Osteoblast (primary cell): ENCODE data around the gene ARHGAP8. TPM values are rescaled to one million over a fixed set of nuclear protein-coding genes. Genes with fewer than 3 reads are reported as not detected.
A peak's percentile ranks its signal among the peaks of the same experiment; 100 is the strongest.

Source experiments
- DNase-seq: peaks from one replicate; pipeline ENCODE4 v3.0.0; 2011; ENCODE audit warnings: low spot score, mixed read lengths; ENCODE audit not compliant: insufficient read length; ENCODE audit errors: missing footprints
- H2AFZ ChIP-seq: 2 replicates; pipeline ENCODE4 v1.6.0; 2011; ENCODE audit warnings: mild to moderate bottlenecking, low read length
- H3K27ac ChIP-seq: 2 replicates; pipeline ENCODE4 v1.5.1; 2011; ENCODE audit warnings: mild to moderate bottlenecking, low read depth, low read length, moderate library complexity
- H3K27me3 ChIP-seq: 2 replicates; pipeline ENCODE4 v1.6.0; 2012; ENCODE audit warnings: mild to moderate bottlenecking, control low read depth, inconsistent platforms, low read length, moderate library complexity; ENCODE audit not compliant: insufficient read depth
- H3K36me3 ChIP-seq: 2 replicates; pipeline ENCODE4 v1.5.1; 2011; ENCODE audit warnings: mild to moderate bottlenecking, low read length, control low read depth, moderate library complexity; ENCODE audit not compliant: insufficient read depth
- H3K4me1 ChIP-seq: 2 replicates; pipeline ENCODE4 v1.5.1; 2011; ENCODE audit warnings: mild to moderate bottlenecking, low read length, control low read depth, moderate library complexity; ENCODE audit not compliant: insufficient read depth
- H3K4me2 ChIP-seq: 2 replicates; pipeline ENCODE4 v1.6.0; 2011; ENCODE audit warnings: mild to moderate bottlenecking, low read length; ENCODE audit not compliant: insufficient read depth
- H3K4me3 ChIP-seq: fragments of 200-600 bp; sonication (generic); 3 replicates; pipeline ENCODE4 v1.5.1; 2012; ENCODE audit warnings: mild to moderate bottlenecking, low read length, inconsistent platforms; ENCODE audit not compliant: insufficient read depth
- H3K79me2 ChIP-seq: 2 replicates; pipeline ENCODE4 v1.6.0; 2012; ENCODE audit warnings: mild to moderate bottlenecking, low read length, control low read depth, inconsistent platforms; ENCODE audit not compliant: insufficient read depth
- H3K9me3 ChIP-seq: 2 replicates; pipeline ENCODE4 v1.5.1; 2011; ENCODE audit warnings: low read depth, low read length, control low read depth
- H4K20me1 ChIP-seq: 2 replicates; pipeline ENCODE4 v1.6.0; 2012; ENCODE audit warnings: mild to moderate bottlenecking, low read length, control low read depth; ENCODE audit not compliant: insufficient read depth
- CTCF ChIP-seq: IDR thresholded peaks from 2 replicates; pipeline ENCODE4 v1.5.1; 2011; ENCODE audit warnings: mild to moderate bottlenecking, low read depth, low read length, moderate library complexity; ENCODE audit errors: extremely low read depth
- total RNA-seq: library from RNA; depleted of rRNA; stranded (reverse); fragments of >200 nt; gene quantifications from 2 replicates; pipeline ENCODE4 v1.2.3, GENCODE V29; 2012

ARHGAP8 gene
- total RNA-seq, 1 donor = 0.36 TPM

- Histone ChIP-seq H3K4me3 (no peak overlapping the region), H3K4me2 (no peak overlapping the region), H3K79me2 (peaks cover 8% of the 10 kb centered on the region), H2AFZ (no peak overlapping the region), H4K20me1 (peaks cover 23% of the 10 kb centered on the region), H3K27ac (no peak overlapping the region), H3K4me1 (peaks cover 4% of the 10 kb centered on the region), H3K36me3 (no peaks in the 10 kb centered on the region), H3K27me3 (no peaks in the 10 kb centered on the region), H3K9me3 (no peaks in the 10 kb centered on the region)
- TF ChIP-seq CTCF = no peak
- peak; percentile 65 for DNase-seq
Measured at GRCh38 chr22:44712962-44713361, 39.4 kb upstream of the ARHGAP8 start.

DNA sequence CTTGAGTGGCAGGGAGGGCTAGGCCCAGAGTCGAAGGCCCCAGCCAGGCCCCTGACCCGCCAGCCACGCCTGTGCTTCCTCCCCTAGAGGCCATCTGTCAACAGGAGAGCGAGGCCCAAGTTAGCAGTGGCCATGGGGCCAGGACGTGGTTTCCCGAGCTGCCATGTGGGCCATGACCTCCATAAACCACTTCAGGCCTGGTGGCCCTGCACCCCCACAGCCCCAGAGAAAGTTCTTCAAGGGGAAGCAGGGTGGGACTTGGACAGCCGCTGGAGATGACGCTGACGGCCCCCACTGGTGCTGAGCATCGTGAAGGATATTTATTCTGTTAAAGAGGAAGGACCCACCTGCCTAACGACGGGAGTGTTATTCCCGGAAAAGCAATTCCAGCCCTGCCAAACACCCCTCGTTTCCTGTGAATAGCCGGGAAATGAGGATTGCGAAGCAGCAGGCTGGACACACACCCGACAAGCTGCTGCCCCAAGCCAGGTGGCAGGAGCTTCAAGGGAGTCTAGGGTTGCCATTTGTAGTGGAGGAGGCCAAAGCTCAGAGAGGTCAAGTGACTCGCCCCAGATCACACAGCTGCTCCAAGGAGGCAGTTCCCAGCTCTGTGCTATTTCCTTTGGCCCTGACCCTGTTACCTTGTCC, 37.5 kb upstream of the ARHGAP8 start:
- H3K79me2 ChIP-seq = peaks cover 3% of the 10 kb centered on the region
- no peak for TF ChIP-seq CTCF
- H4K20me1 ChIP-seq = peaks cover 18% of the 10 kb centered on the region
- no peak overlapping the region for H2AFZ ChIP-seq
- H3K9me3 ChIP-seq = no peaks in the 10 kb centered on the region
- peak; percentile 46 for DNase-seq
- no peaks in the 10 kb centered on the region for H3K4me1 ChIP-seq
- no peaks in the 10 kb centered on the region for H3K27me3 ChIP-seq
- no peak overlapping the region for H3K27ac ChIP-seq
- no peak overlapping the region for H3K4me2 ChIP-seq
- H3K36me3 ChIP-seq = no peaks in the 10 kb centered on the region
- no peak overlapping the region for H3K4me3 ChIP-seq

- Histone ChIP-seq H3K4me2 (no peak overlapping the region), H4K20me1 (peaks cover 5% of the 10 kb centered on the region), H3K27ac (no peak overlapping the region), H2AFZ (no peak overlapping the region), H3K4me3 (no peak overlapping the region), H3K4me1 (no peaks in the 10 kb centered on the region), H3K79me2 (no peaks in the 10 kb centered on the region), H3K36me3 (no peaks in the 10 kb centered on the region), H3K27me3 (no peaks in the 10 kb centered on the region), H3K9me3 (no peaks in the 10 kb centered on the region)
- DNase-seq = peak; percentile 35
- no peak for TF ChIP-seq CTCF
Measured at GRCh38 chr22:44718418-44718817, 34.0 kb upstream of the ARHGAP8 start.

- no peaks in the 10 kb centered on the region for H3K36me3 ChIP-seq
- no peaks in the 10 kb centered on the region for H3K27me3 ChIP-seq
- H3K4me3 ChIP-seq = no peak overlapping the region
- H3K9me3 ChIP-seq = no peaks in the 10 kb centered on the region
- no peak for TF ChIP-seq CTCF
- DNase-seq = peak; percentile 18
- no peak overlapping the region for H3K27ac ChIP-seq
- H4K20me1 ChIP-seq = peaks cover 5% of the 10 kb centered on the region
- no peak overlapping the region for H2AFZ ChIP-seq
- H3K4me2 ChIP-seq = no peak overlapping the region
- no peaks in the 10 kb centered on the region for H3K4me1 ChIP-seq
- no peaks in the 10 kb centered on the region for H3K79me2 ChIP-seq
Measured at GRCh38 chr22:44719586-44720368, 32.6 kb upstream of the ARHGAP8 start.
